HG03521 (cell line): ENCODE results near the gene ABCC6.
"Not testable (repeated sequence)": the region's sequence is repeated elsewhere in the genome, so short reads cannot be mapped to it uniquely, and the experiment has no call there.

Source experiments
- ATAC-seq: cut with Tn5 transposase; IDR thresholded peaks from one replicate; pipeline ENCODE4 v1.9.1; 2021; ENCODE audit warnings: mild to moderate bottlenecking, moderate library complexity; ENCODE audit not compliant: unreplicated experiment

ABCC6 gene

DNA sequence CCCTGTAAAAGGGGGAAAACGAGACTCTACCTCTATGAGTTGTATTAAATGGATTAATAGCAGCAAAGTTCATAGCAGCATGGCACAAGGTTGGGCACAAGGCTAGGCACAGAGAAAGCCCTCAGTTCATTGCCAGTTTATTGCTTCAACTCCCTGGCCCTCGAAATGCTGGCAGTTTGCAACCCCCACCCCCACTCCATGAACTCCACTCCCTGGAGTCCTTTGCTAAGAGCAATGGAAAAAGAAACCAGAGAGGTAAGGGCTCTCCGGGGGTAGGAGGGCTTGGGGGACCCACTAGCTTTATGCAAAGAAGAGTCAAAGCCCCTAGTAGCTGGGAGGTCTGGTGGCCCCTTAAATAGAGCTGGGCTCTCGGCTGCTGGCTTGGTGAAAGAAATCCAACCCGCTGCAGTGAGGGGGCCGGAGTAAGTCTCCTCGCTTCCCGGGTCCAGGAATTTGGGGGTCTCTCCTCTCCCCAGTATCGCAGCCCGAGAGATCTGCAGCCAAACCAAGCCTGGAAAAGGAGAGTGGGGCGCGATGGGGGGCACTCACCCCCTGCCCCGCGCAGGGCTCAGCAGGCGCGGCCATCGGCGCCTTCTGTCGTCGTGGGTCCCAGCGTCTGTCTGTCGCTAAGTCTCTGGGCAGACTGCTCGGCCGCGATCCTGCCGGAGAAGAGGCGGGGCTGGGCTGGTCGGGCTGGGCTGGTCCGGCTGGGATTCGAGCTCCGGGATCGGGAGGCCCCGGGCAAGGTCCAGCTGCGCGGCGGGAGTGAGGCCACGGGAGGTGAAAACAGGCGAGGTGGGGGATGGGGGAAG lies at the start of gene ABCC6:
TSS of gene ABCC6 (minus strand) at position 645 of the 812 bp plus-strand sequence. CDS start at position 585, 60 bp downstream.
- ATAC-seq: not testable (repeated sequence)

DNA sequence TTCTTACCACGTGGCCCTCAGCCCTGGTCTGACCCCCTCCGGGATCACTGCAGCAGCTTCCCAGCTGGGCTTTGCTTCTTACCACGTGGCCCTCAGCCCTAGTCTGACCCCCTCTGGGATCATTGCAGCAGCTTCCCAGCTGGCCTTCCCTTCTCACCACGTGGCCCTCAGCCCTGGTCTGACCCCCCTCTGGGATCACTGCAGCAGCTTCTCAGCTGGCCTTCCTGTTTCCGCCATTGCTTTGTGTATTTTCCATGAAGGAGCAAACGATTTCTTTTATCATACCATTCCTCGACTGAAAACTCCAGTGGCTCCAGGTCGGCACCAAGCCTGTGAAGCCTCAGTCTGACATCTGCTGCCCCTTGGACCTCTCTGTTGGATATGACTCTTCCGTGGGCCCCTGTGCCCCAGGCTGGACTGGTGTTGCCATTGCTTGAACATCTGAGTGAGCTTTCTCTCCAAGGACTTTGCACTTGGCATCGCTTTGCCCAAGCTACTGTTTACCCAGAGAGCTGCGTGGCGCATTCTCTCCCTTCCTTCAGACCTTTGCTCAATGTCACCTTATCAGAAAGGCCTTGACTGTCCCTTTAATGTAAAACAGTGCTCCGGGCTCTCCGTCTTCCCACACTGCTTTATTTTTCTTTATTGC lies 49.4 kb upstream of the ABCC6 start:
- ATAC-seq: not testable (repeated sequence)

DNA sequence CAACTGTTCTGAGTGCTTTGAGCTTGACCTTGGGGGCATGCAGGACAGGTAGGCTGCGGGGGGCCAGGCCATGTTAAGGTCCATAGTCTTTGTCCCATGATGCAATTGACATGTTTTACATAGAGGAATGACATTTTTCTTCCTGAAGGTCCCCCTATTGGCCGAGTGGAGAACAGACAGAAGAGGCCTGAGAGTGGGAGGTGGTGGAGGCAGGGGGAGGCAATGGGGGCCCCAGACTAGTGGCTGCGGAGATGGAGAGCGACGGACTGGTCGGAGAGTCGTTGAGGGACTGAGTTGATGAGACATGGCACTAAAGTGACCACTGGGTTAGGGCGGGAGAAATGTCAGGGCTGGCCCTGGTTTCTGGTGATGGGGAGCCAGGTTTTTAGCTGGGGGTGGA lies 48.4 kb upstream of the ABCC6 start:
- not testable (repeated sequence) for ATAC-seq

DNA sequence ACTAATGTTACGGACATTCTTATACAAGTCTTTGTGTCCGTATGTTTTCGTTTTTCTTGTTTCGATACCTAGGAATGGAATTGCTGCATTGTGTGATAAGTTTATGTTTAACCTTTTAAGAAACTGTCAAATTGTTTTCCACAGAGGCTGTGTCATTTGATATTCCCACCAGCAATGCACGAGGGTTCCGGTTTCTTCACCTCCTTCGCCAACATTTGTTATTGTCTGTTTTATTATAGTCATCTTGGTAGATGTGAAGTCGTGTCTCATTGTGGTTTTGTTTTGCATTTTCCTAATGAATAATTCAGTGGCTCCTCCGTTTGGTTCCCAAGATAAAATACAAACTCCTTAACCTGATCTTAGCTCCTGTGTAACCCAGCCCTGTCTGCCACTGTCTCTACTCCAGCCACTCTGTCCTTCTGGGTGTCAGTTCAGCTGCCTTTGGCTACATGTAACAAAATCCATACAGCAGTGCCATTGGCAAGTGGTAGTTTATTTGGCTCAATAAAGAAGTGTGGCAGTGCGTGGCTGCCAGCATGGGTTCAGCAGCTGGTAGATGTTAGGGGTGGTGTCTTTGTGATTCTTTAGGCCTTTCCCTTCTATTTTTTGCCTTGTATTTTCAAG lies 45.0 kb upstream of the ABCC6 start:
- not testable (repeated sequence) for ATAC-seq

DNA sequence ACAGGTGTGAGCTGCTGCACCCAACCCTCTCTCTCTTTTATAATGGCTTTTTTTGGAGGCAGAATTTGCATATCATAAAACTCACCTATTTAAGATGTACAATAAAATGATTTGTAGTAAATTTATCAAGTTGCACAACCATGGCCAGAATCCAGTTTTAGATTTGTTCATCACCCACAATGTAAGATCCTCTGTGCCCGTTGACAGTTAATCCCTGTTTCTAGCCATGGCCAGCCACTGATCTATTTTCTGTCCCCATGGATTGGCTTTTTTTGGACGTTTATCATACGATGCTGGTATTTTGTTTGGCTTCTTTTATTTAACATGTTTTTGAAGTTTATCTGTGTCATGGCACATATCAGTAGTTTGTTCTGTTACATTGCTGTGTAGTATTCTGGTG lies 44.4 kb upstream of the ABCC6 start:
- not testable (repeated sequence) for ATAC-seq

DNA sequence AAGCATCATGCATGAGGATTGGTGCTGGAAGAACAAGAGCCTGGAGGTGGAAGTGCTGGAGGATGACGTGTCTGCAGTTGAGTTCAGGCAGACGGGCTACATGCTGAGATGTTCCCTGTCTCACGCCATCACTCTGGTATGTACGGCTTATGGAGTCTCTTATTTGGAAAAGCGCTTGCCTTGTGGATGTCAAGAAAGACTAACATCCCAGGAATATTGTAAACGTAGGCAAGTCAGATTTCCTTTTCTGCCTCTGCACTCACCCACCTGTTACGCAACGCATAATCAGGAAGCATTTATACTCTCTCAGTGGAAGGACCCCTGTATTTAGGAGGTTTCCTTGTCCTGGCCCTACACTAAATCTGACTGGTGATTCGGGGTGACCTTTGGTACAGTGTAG lies 41.8 kb upstream of the ABCC6 start:
- ATAC-seq: not testable (repeated sequence)

DNA sequence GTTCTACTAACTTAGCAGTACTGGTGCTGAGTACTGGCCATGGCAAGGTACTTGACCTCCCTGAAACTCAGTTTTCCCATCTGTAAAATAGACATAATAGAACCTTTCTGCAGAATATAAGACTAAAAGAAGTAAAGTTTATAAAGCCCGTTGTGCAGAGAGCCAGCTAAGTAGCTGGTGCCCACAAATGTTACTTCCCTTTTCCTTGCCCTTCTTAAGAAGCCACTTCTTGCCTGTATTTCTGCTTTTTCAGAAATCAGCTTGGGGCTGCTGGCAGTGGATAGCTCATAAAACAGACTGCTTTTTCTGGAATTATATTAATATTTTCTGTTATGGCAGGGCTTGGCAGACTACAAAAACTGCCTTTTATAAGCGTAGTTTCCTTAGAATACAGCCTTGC lies 40.7 kb upstream of the ABCC6 start:
- not testable (repeated sequence) for ATAC-seq

DNA sequence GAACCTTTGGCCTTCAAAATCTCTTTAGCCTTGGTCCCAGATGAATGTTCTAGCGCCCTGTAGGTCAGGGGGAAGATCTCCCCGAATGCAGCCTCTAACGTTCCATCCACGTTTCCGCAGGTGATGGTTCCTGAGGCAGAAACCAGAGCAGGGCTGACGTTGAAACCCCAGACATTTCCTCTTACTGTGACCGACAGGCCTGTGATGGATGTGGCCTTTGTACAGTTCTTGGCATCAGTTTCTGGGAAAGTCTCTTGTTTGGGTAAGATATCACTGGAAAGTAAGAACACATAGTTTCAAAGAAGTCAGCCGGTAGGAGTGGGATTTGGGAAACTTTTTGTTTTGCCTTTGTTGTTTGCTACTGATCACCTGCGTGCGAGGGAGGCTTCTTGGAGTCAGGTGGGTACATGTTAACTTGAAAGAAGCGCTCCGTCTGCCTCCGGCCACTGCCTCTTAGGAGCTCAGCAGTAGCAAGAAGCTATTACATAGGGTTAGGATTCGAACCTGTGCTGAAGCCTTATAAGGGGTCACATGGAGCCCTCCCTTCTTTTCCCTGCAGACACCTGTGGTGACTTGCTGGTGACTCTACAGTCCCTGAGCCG lies 39.8 kb upstream of the ABCC6 start:
- not testable (repeated sequence) for ATAC-seq

DNA sequence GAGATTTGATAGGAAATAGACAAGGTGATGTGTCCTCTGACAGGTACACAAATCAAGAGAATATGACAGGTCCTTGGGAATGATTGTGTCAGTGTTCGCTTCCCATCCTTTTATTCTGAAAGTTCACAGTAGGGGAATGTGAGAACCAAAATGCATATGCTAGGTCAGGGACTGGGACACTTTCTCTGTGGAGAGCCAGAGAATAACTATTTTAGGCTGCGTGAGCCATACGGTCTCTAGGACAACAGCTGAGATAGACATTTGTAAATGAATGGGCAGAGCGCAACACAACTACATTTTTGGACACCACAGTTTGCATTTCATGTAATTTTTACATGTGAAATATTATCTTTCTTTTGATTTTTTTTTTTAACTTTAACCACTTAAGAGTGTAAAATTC lies 36.7 kb upstream of the ABCC6 start:
- not testable (repeated sequence) for ATAC-seq

DNA sequence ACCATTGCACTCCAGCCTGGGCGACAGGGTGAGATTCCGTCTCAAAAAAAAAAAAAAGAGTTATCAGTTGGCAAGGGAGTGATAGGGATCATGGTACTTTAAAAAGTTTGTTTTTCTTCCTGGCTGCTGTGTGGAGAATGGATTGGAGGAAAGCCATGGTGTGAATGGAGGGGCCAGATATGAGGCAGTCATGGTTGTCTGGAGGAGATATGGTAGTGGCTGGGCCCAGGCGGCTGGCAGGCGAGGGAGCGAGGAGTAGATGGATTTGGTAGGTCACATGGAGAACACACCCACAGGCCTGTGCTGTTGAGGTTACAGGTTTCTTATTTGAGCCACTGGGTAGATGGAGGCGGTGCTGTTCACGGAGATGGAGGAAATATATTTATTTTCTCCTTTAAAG lies 35.5 kb upstream of the ABCC6 start:
- ATAC-seq: not testable (repeated sequence)

DNA sequence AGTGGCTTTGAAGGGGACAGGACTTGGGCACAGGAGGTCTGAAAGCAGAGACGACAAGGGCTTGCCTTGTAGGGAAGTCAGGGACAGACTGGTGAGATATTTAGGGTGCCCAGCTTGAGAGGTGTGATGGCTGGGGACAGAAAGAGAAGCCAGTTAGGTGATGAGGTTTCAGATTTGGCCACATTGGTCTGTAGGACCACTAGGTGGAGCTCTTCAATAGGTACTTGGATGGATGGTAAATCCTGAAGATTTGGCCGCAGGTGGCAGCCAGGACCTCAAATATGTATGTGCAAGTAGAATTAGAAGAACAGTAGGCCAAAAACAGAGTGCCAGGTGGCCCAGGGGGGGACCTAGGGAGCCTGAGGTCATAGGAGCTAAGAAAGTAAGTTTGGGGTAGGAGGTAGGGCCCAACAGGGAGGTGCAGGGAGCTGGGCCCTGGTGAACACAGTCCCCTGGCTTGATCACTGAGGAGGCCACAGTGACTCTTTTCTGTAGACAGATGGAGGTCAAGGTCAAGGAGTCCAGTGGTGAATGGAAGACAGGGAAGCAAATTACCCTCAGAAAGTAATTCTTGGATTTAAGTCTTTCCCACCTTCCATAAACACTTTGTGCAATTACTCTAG lies 34.1 kb upstream of the ABCC6 start:
- ATAC-seq: not testable (repeated sequence)

DNA sequence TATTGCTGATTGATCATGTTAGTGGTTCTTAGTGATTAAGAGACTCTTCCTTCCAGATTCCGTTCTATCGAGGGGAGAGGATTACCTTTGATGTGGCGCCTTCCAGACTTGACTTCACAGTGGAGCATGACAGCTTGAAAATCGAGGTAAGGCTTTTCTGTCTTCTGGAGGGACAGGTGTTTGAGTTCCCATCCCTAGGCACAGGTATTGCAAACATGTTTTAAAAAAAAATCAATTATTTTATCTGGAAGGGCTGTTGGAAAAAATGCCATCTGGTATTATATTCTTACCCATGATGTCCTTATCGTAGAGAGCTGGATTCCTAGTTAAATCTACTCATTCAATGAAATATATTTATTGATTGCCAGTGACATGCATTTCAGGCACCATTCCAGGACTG lies 29.1 kb upstream of the ABCC6 start:
- not testable (repeated sequence) for ATAC-seq

DNA sequence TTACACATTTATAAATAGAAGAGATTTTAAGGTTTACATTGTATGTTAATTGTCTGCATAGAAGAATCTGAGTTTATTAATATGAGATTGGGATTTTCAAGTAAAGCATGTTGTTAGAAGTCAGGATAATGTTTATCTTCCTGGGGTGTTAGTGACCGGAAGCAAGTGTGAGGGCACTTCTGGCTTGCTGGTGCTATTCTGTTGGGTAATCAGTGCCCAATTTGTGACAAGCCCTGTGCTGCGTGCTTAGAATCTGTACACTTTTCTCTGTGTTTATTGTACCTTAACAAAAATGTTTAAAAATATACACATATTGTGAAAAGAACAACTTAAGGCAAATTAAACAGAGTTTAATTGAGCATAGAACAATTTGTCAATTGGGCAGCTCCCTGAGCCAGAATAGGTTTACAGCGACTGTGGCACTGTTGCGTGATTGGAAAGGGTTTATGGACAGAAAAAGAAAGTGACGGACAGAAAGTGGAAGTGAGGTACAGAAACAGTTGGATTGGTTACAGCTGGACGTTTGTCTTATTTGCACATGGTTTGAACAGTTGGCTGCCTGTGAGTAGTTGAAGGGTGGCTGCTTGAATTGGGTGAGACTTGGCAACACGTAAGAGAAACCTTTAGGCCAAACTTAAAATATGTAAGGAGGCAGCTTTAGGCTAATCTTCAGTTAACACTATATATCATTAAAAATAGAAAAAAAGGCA lies 26.5 kb upstream of the ABCC6 start:
- ATAC-seq: not testable (repeated sequence)

DNA sequence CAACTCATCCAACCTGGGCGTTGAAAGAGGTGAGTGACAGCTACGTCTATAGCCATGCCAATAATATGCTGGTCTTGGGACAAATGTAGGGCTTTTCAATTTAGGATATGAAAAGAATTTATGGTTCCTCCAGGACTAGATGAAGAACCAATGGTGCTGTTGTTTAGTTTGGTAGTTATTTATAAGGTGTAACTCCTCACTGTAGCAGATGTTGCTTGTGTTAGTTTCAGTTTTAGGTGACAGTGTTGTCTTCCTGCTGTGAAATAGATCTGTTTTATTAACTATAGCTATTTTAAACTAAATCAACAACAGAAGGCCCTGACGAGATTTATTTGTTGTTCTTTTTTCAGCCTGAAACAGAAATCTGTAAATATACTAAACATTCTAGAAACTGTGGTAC lies 24.1 kb upstream of the ABCC6 start:
- not testable (repeated sequence) for ATAC-seq

DNA sequence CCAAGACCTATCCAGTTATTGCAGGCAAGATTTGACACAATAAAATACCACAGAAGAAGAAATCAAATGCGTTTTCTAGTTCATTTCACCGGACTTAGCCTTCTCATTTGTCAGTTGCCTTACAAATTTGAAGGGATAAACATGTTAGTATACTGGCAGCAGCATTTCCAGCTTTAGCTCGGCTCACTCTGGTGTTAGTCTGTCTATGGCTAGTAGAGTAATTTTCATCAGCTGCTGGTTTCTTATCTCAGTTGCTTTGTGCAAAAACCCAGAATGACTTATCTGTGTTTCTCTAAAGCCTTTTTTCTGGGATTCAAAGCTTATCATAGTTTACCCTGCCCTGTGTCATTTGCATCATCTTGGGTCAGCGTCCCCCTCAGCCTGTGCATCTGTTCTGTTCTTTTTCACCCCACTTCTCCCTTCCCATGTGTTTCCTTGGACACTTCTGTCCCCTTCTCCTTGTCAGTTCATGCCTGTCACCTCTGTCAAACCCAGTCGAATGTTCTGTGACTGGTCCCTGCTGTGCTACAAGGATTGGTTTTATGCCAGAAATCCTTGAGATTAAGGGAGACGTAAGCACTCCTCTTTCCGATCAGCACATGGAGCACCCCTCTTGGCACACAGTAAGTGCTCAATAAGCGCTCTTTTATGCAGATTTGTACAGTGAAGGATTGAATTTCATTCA lies 23.4 kb upstream of the ABCC6 start:
- not testable (repeated sequence) for ATAC-seq

DNA sequence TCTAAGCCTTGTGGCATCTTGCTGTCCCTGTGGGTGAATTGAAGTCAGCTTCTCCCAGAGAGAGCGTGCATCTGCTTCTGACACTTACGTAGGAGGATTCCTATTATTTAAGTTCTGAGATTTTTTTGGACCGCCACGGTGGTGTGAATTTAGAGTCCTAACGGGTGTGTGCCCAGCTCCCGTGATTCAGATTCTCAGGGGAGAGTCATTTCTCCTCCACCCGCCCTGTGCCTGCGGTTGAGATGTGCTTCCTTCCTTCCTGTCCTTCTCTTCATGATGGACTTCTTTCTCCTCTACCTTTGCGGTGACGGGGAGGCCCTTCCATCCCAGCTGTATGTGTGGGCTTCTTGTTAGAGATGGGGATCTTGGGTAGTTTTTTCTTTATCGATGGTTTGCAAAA lies 20.6 kb upstream of the ABCC6 start:
- ATAC-seq: not testable (repeated sequence)

DNA sequence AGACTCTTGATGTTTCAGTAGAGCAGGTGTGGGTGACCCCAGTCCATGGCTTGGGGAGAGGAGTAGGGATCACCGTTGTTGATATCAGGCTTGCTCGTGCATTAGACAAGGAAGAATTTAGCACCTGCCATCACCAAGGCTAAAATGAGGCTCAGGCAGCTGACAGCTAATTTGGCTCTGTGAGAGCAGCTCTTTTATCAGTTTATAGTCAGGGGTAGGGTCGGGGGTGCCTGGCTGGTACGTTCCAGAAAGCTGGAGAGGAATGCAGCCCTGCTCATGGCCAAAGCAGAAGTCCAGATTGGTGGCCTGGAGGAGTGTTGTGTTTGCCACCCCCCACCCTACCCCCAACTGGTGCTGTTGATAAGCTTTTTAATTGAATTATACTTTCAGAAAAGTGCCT lies 17.4 kb upstream of the ABCC6 start:
- ATAC-seq: not testable (repeated sequence)

DNA sequence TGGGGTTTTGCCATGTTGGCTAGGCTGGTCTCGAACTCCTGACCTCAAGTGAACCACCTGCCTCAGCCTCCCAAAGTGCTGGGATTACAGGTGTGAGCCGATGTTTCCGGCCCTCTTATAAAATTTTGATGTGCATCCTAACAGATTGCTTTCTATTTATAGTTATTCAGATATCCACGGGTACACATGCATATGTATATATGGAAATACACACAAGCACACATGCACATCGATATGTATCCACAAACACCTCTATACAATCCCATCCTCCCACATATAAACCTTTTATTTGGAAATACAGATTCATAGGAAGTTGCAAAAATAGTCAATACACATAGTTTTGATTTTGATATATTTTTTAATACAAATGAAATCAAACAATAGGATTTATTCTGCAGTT lies 14.4 kb upstream of the ABCC6 start:
- ATAC-seq: not testable (repeated sequence)

DNA sequence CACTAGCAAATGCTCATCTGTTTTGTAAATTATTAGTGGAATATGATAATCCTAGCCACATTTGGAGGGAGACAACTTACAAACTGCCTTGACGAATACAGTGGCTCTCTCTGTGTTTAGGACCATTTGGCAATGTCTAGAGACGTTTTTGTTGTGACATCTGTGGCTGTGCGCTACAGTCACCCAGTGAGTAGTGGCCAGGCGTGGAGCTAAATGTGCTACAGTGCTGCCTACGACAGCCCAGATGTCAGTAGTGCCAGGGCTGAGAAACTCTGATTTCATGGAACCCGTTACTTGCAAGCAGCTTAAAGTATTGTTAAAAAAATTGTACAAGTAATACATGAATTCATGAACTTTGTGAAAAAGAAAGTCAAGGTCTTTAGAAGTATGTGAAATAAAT lies 13.8 kb upstream of the ABCC6 start:
- not testable (repeated sequence) for ATAC-seq

DNA sequence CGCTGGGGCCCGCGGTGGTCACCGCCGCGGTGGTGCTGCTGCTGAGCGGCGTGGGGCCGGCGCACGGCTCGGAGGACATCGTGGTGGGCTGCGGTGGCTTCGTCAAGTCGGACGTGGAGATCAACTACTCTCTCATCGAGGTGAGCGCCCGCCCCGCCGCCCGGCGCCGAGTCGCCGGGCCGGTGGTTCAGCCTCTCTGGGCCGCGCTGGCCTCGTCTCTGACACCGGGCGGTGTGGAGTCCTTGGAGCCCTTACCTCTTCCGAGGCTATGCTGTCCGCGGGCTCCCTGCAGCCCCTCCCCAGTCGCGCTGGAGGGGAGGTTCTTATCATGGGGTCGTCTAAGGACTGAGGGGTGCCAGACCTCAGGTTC lies 9.4 kb upstream of the ABCC6 start:
- peak; percentile 42 for ATAC-seq
